SK-N-SH treated with all-trans-retinoic acid at 6 μM for 48 hours (cell line): Measurements from ENCODE around the gene MYO15B.

Source experiments
- ATAC-seq: fragments of 200-7000 bp; cut with Tn5 transposase; 3 replicates; pipeline ENCODE4 v1.9.1; 2020; ENCODE audit warnings: mild to moderate bottlenecking, moderate library complexity
- ARNTL ChIP-seq: fragments of 450-650 bp; formaldehyde crosslinking; IDR thresholded peaks from 2 replicates; pipeline ENCODE4 v1.5.0; 2020; ENCODE audit warnings: low read depth, mild to moderate bottlenecking, moderate library complexity, borderline replicate concordance
- BACH2 ChIP-seq: fragments of 250-450 bp; sonication (Bioruptor Pico); IDR thresholded peaks from 2 replicates; pipeline ENCODE4 v1.9.0; 2021; ENCODE audit warnings: mild to moderate bottlenecking, borderline replicate concordance
- CREB5 ChIP-seq: fragments of 250-450 bp; sonication (Bioruptor Pico); IDR thresholded peaks from 2 replicates; pipeline ENCODE4 v1.5.1; 2020; ENCODE audit warnings: low read depth, mild to moderate bottlenecking, moderate library complexity
- CSDC2 ChIP-seq: fragments of 250-450 bp; sonication (Bioruptor Pico); IDR thresholded peaks from 2 replicates; pipeline ENCODE4 v1.5.0; 2020; ENCODE audit warnings: mild to moderate bottlenecking, moderate library complexity
- CSRNP3 ChIP-seq: fragments of 250-450 bp; sonication (Bioruptor Pico); IDR thresholded peaks from 2 replicates; pipeline ENCODE4 v1.5.1; 2021; ENCODE audit warnings: mild to moderate bottlenecking, moderate library complexity
- ESRRG ChIP-seq: fragments of 250-450 bp; sonication (Bioruptor Pico); IDR thresholded peaks from 2 replicates; pipeline ENCODE4 v1.6.1; 2021; ENCODE audit warnings: mild to moderate bottlenecking
- GLIS3 ChIP-seq: fragments of 250-450 bp; sonication (Bioruptor Pico); IDR thresholded peaks from 2 replicates; pipeline ENCODE4 v1.5.0; 2020; ENCODE audit warnings: mild to moderate bottlenecking, moderate library complexity
- ISL1 ChIP-seq: fragments of 250-450 bp; sonication (Bioruptor Pico); IDR thresholded peaks from 2 replicates; pipeline ENCODE4 v2.1.2; 2022; ENCODE audit warnings: mild to moderate bottlenecking, moderate library complexity
- OSR1 ChIP-seq: fragments of 250-450 bp; sonication (Bioruptor Pico); IDR thresholded peaks from 2 replicates; pipeline ENCODE4 v1.8.0; 2022; ENCODE audit warnings: moderate library complexity, mild to moderate bottlenecking, inconsistent platforms
- PATZ1 ChIP-seq: fragments of 250-450 bp; sonication (Bioruptor Pico); IDR thresholded peaks from 2 replicates; pipeline ENCODE4 v1.8.0; 2020; ENCODE audit warnings: mild to moderate bottlenecking, moderate library complexity, borderline replicate concordance
- POU6F1 ChIP-seq: fragments of 250-450 bp; sonication (Bioruptor Pico); IDR thresholded peaks from 2 replicates; pipeline ENCODE4 v1.8.0; 2021; ENCODE audit warnings: low read depth, mild to moderate bottlenecking, moderate library complexity, borderline replicate concordance
- PPARA ChIP-seq: fragments of 250-450 bp; sonication (Bioruptor Pico); IDR thresholded peaks from 2 replicates; pipeline ENCODE4 v1.5.0; 2020; ENCODE audit warnings: mild to moderate bottlenecking, borderline replicate concordance
- SNAI2 ChIP-seq: fragments of 250-450 bp; sonication (Bioruptor Pico); IDR thresholded peaks from 2 replicates; pipeline ENCODE4 v1.5.0; 2020; ENCODE audit warnings: mild to moderate bottlenecking, moderate library complexity
- TCF4 ChIP-seq: fragments of 250-450 bp; sonication (Bioruptor Pico); IDR thresholded peaks from 2 replicates; pipeline ENCODE4 v1.8.0; 2021; ENCODE audit warnings: mild to moderate bottlenecking, moderate library complexity, borderline replicate concordance
- TOX ChIP-seq: fragments of 250-450 bp; sonication (Bioruptor Pico); IDR thresholded peaks from 2 replicates; pipeline ENCODE4 v1.8.0; 2021; ENCODE audit warnings: mild to moderate bottlenecking, moderate library complexity, borderline replicate concordance
- TSHZ2 ChIP-seq: fragments of 250-450 bp; sonication (Bioruptor Pico); IDR thresholded peaks from 2 replicates; pipeline ENCODE4 v1.5.0; 2020; ENCODE audit warnings: mild to moderate bottlenecking, moderate library complexity
- ZC3H10 ChIP-seq: fragments of 250-450 bp; sonication (Bioruptor Pico); IDR thresholded peaks from 2 replicates; pipeline ENCODE4 v1.5.1; 2021; ENCODE audit warnings: mild to moderate bottlenecking, moderate library complexity
- ZFP3 ChIP-seq: fragments of 250-450 bp; sonication (Bioruptor Pico); IDR thresholded peaks from 2 replicates; pipeline ENCODE4 v1.5.0; 2020; ENCODE audit warnings: mild to moderate bottlenecking, moderate library complexity
- ZFP30 ChIP-seq: fragments of 450-650 bp; formaldehyde crosslinking; IDR thresholded peaks from 2 replicates; pipeline ENCODE4 v1.5.0; 2022; ENCODE audit warnings: mild to moderate bottlenecking, moderate library complexity
- ZNF70 ChIP-seq: fragments of 450-650 bp; formaldehyde crosslinking; IDR thresholded peaks from 2 replicates; pipeline ENCODE4 v1.5.0; 2020; ENCODE audit warnings: mild to moderate bottlenecking, moderate library complexity
- ZNF8 ChIP-seq: fragments of 450-650 bp; formaldehyde crosslinking; IDR thresholded peaks from 2 replicates; pipeline ENCODE4 v1.5.0; 2020; ENCODE audit warnings: mild to moderate bottlenecking, moderate library complexity

The MYO15B gene

DNA sequence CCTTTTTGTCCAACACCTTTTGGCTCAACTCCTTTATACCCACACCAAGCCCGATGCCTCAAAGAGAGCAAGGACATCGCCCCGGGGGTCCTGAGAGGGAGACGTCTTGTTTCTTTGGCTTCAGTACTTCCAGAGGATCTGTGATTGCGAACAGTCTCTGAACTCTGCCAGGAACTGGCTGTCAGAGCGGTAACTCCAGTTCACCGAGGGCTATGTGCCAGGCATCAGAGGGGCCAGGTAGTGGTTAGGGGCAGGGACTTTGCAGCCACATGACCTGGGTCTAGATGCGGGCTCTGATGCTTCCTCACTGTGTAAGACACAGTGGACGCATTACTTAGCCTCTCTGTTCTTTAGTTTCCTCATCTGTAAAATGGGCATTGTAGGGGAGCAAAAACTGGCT, 40.5 kb upstream of the MYO15B start (continued):
- no peak for TF ChIP-seq CSRNP3
- TF ChIP-seq, all 23 proteins: peak for 0

- no peak for TF ChIP-seq ZC3H10 (CRISPR knock-in tag)
- TF ChIP-seq SNAI2, result no peak
- TF ChIP-seq ZFP30 (CRISPR knock-in tag), result no peak
- TF ChIP-seq POU6F1 (CRISPR knock-in tag), result no peak
- TF ChIP-seq PATZ1, result no peak
- no peak for TF ChIP-seq ARNTL (CRISPR knock-in tag)
- TF ChIP-seq CSDC2 (CRISPR knock-in tag), result no peak
- TF ChIP-seq TCF4, result no peak
- no peak for TF ChIP-seq PPARA (CRISPR knock-in tag)
- TF ChIP-seq ESRRG, result no peak
- TF ChIP-seq GLIS3 (CRISPR knock-in tag), result no peak
- TF ChIP-seq CREB5 (CRISPR knock-in tag), result no peak
- TF ChIP-seq ISL1 (CRISPR knock-in tag), result no peak
- no peak for TF ChIP-seq BACH2 (CRISPR knock-in tag)
- TF ChIP-seq TSHZ2 (CRISPR knock-in tag), result no peak
- no peak for TF ChIP-seq ZFP3 (CRISPR knock-in tag)
- no peak for TF ChIP-seq ZNF8 (CRISPR knock-in tag)
- no peak for TF ChIP-seq TOX (CRISPR knock-in tag)
- no peak for TF ChIP-seq ZNF70 (CRISPR knock-in tag)
- ATAC-seq, result no peak
These were observed 38.8 kb upstream of the MYO15B start for GRCh38 chr17:75548813-75549212.

- peak; percentile 7; the same call in 2 of the 3 replicates for ATAC-seq
These were observed 38.1 kb upstream of the MYO15B start for GRCh38 chr17:75549246-75550138.

More at GRCh38 chr17:75549246-75550138, 38.1 kb upstream of the MYO15B start:
- no peak for TF ChIP-seq OSR1 (CRISPR knock-in tag)
- TF ChIP-seq BACH2 (CRISPR knock-in tag), result no peak
- TF ChIP-seq ESRRG, result no peak
- TF ChIP-seq ZNF8 (CRISPR knock-in tag), result no peak
- TF ChIP-seq TSHZ2 (CRISPR knock-in tag), result no peak
